Endothelial cell of umbilical vein (primary cell): Measurements from ENCODE around the gene ZMYM4. TPM values are rescaled to one million over a fixed set of nuclear protein-coding genes. Genes with fewer than 3 reads are reported as not detected.

Experiments used
- BruUV-seq: library from RNA; stranded (reverse); fragments of 400-500 nt; replicated peaks from 2 replicates; lab custom pipeline; 2021; lab: Mats Ljungman, UMichigan
- CTCF ChIA-PET: fragments of 300-600, 350-600 bp; sonication (Branson Sonifier 250); formaldehyde crosslinking; loops from one replicate; lab custom pipeline; 2021; ENCODE audit warnings: antibody characterized with exemption, inconsistent platforms; lab: Charles Lee
- POLR2A ChIA-PET: fragments of 300-600, 350-600 bp; sonication (Branson Sonifier 250); formaldehyde crosslinking; loops from one replicate; lab custom pipeline; 2021; ENCODE audit warnings: antibody characterized with exemption, inconsistent platforms; lab: Charles Lee
- DNase-seq: peaks from one replicate; pipeline ENCODE4 v3.0.0-alpha.2; 2011; ENCODE audit warnings: low read depth, low spot score
- FAIRE-seq: peaks from 2 replicates; lab custom pipeline; 2011; peaks lifted over from hg19 to GRCh38; lab: Jason Lieb, UNC
- H2AFZ ChIP-seq: 2 replicates; pipeline ENCODE4 v1.6.0; 2012; ENCODE audit warnings: low read depth, low read length, control low read depth, inconsistent platforms
- H3K27ac ChIP-seq: 2 replicates; pipeline ENCODE4 v1.5.1; 2011; ENCODE audit warnings: low read depth, mild to moderate bottlenecking, control low read depth, low read length, moderate library complexity; ENCODE audit not compliant: insufficient read depth
- H3K27me3 ChIP-seq, 2 experiments: 2 replicates each; pipeline versions ENCODE4 v1.6.0 to v1.6.1; 2011; ENCODE audit warnings: low read length in 2 of 2, mixed read lengths in 1 of 2; ENCODE audit not compliant: control insufficient read depth in 2 of 2, insufficient read depth in 2 of 2
- H3K36me3 ChIP-seq, 2 experiments: 2 replicates in 1 of 2; 3 replicates in 1 of 2; pipeline ENCODE4 v1.5.1; 2011; ENCODE audit warnings: low read length in 2 of 2, mild to moderate bottlenecking in 1 of 2, moderate library complexity in 1 of 2; ENCODE audit not compliant: control insufficient read depth in 2 of 2, insufficient read depth in 2 of 2; ENCODE audit errors: extremely low read depth in 1 of 2
- H3K4me1 ChIP-seq: 3 replicates; pipeline ENCODE4 v1.5.1; 2011; ENCODE audit warnings: mild to moderate bottlenecking, low read length; ENCODE audit not compliant: control insufficient read depth, insufficient read depth; ENCODE audit errors: extremely low read depth
- H3K4me2 ChIP-seq: 2 replicates; pipeline ENCODE4 v1.6.1; 2011; ENCODE audit warnings: low read length, control low read depth, mixed read lengths; ENCODE audit not compliant: insufficient read depth
- H3K4me3 ChIP-seq, 3 experiments: fragments of 200-600 bp in 1 of 3; sonication (generic), shearing (Covaris generic) in 1 of 3; replicated peaks in 1 of 3; 2 replicates each; pipeline ENCODE4 v1.5.1; 2011 to 2016; ENCODE audit warnings: control low read depth in 3 of 3, low read length in 3 of 3, mild to moderate bottlenecking in 2 of 3, inconsistent platforms in 1 of 3, low read depth in 1 of 3, moderate library complexity in 1 of 3; ENCODE audit not compliant: insufficient read depth in 1 of 3
- H3K79me2 ChIP-seq: 2 replicates; pipeline ENCODE4 v1.6.0; 2012; ENCODE audit warnings: low read length, inconsistent platforms; ENCODE audit not compliant: control insufficient read depth, insufficient read depth
- H3K9ac ChIP-seq: replicated peaks from 2 replicates; pipeline ENCODE3; 2011; ENCODE audit warnings: low read length, control low read depth; ENCODE audit not compliant: insufficient read depth; ENCODE audit errors: extremely low read depth
- H3K9me1 ChIP-seq: replicated peaks from 3 replicates; pipeline ENCODE4 v1.6.0; 2011; ENCODE audit warnings: mild to moderate bottlenecking, low read length; ENCODE audit not compliant: control insufficient read depth, insufficient read depth; ENCODE audit errors: extremely low read depth
- H3K9me3 ChIP-seq: replicated peaks from 2 replicates; pipeline ENCODE4 v1.5.1; 2012; ENCODE audit warnings: low read length, inconsistent platforms; ENCODE audit not compliant: control insufficient read depth, insufficient read depth
- H4K20me1 ChIP-seq: replicated peaks from 2 replicates; pipeline ENCODE3; 2011; ENCODE audit warnings: mild to moderate bottlenecking, low read length; ENCODE audit not compliant: control insufficient read depth, insufficient read depth; ENCODE audit errors: extremely low read depth
- FOS ChIP-seq: IDR thresholded peaks from 2 replicates; pipeline ENCODE4 v1.6.1; 2011; ENCODE audit warnings: mild to moderate bottlenecking, low read length, moderate library complexity, borderline replicate concordance; ENCODE audit not compliant: insufficient read depth
- MYC ChIP-seq: IDR thresholded peaks from one replicate; pipeline ENCODE4 v1.6.1; 2011; ENCODE audit warnings: mild to moderate bottlenecking, low read depth, low read length
- POLR2AphosphoS5 ChIP-seq: IDR thresholded peaks from 2 replicates; pipeline ENCODE4 v1.6.1; 2012; ENCODE audit warnings: low read depth, mild to moderate bottlenecking, control low read depth, low read length, moderate library complexity; ENCODE audit not compliant: insufficient read depth
- dilution Hi-C: fragments of 300-500 bp; cut with MboI; formaldehyde crosslinking; loops from one replicate; pipeline ENCODE4 v1.15.0; 2019; ENCODE audit warnings: low sequenced_read_pairs; ENCODE audit not compliant: extremely low pct_ligation_motif_present
- intact Hi-C: fragments of 100-400 bp; cut with micrococcal nuclease; formaldehyde crosslinking; loops from one replicate; pipeline ENCODE4 v1.10.0; 2022
- polyA plus RNA-seq, 4 experiments: library from polyadenylated mRNA; depleted of rRNA in 3 of 4; stranded (reverse) in 3 of 4; unstranded in 1 of 4; fragments of >200 nt; gene quantifications; 2 replicates each; pipeline versions ENCODE4 v1.2.1 to v1.2.3, GENCODE V29; 2011 to 2012; ENCODE audit warnings: missing spikeins in 1 of 4
- total RNA-seq: library from RNA; stranded (reverse); gene quantifications from 2 replicates; pipeline ENCODE4 v1.2.3, GENCODE V29; 2021
- TF ChIP-seq, protein P1 (sequence below), 2 donors: IDR thresholded peaks; 1 replicate in 1 of 2; 2 replicates in 1 of 2; pipeline ENCODE4 v1.5.1; 2011; ENCODE audit warnings: low read length in 2 of 2, mild to moderate bottlenecking in 2 of 2, moderate library complexity in 2 of 2, control low read depth in 1 of 2, inconsistent platforms in 1 of 2, low read depth in 1 of 2; ENCODE audit not compliant: insufficient read depth in 1 of 2; ENCODE audit errors: extremely low read depth in 1 of 2

The ZMYM4 gene
- total and polyA plus RNA-seq, 2 donors (not counting 3 experiments of a cell fraction or from before 2014, with no cell fraction given) = 15.3 to 65.0 TPM

GRCh38 chr1:35449334-35450008 lies 181.0 kb downstream of the ZMYM4 start:
- POLR2A ChIA-PET = no interaction called here
- no TSS peak for BruUV-seq

GRCh38 chr1:35451125-35451528 lies 182.6 kb downstream of the ZMYM4 start:
- no peak overlapping the region for H3K9ac ChIP-seq
- no peaks in the 10 kb centered on the region for H3K27me3 ChIP-seq
- H2AFZ ChIP-seq = no peak overlapping the region
- H3K36me3 ChIP-seq = peaks cover 3 to 6% of the 10 kb centered on the region in 2 experiments
- intact Hi-C loops (loop anchor here (1.0 to 2.0 kb wide), 4 partner anchors 56 to 323 kb away; partner anchors contain the start of genes KIAA0319L and NCDN), dilution Hi-C loops (no loop called here)
- H3K4me2 ChIP-seq = no peak overlapping the region
- H4K20me1 ChIP-seq = peaks cover 2% of the 10 kb centered on the region
- H3K4me1 ChIP-seq = peaks cover 19% of the 10 kb centered on the region
- H3K79me2 ChIP-seq = no peaks in the 10 kb centered on the region
- DNase-seq = peak; percentile 79
- FAIRE-seq = peak; percentile 93
- BruUV-seq = no TSS peak
- ChIA-PET CTCF (interaction anchor here (0.6 to 10.0 kb wide), 42 partner anchors 9 to 324 kb away, joined by 3 to 363 read pairs (median 5); partner anchors contain the start of genes CLSPN, KIAA0319L and NCDN), POLR2A (interaction anchor here (1.0 to 3.6 kb wide), 2 partner anchors 29 to 106 kb away, joined by 14 to 15 read pairs; partner anchors contain the start of genes KIAA0319L and NCDN)
- H3K9me1 ChIP-seq = no peaks in the 10 kb centered on the region
- H3K9me3 ChIP-seq = no peaks in the 10 kb centered on the region
- no peak overlapping the region for H3K27ac ChIP-seq
- H3K4me3 ChIP-seq = no peak overlapping the region
- TF ChIP-seq, protein P1, sequence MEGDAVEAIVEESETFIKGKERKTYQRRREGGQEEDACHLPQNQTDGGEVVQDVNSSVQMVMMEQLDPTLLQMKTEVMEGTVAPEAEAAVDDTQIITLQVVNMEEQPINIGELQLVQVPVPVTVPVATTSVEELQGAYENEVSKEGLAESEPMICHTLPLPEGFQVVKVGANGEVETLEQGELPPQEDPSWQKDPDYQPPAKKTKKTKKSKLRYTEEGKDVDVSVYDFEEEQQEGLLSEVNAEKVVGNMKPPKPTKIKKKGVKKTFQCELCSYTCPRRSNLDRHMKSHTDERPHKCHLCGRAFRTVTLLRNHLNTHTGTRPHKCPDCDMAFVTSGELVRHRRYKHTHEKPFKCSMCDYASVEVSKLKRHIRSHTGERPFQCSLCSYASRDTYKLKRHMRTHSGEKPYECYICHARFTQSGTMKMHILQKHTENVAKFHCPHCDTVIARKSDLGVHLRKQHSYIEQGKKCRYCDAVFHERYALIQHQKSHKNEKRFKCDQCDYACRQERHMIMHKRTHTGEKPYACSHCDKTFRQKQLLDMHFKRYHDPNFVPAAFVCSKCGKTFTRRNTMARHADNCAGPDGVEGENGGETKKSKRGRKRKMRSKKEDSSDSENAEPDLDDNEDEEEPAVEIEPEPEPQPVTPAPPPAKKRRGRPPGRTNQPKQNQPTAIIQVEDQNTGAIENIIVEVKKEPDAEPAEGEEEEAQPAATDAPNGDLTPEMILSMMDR (IDR thresholded peaks at IDR 0.05; ENCODE audit: extremely low read depth in 1 of 2, insufficient read depth in 1 of 2, low read depth in 1 of 2, low read length in 2 of 2) = peak; percentile 87 to 89
- no peak for TF ChIP-seq MYC

More at GRCh38 chr1:35449334-35450008, 181.0 kb downstream of the ZMYM4 start:
- no peak overlapping the region for H3K9ac ChIP-seq
- no peak for TF ChIP-seq POLR2AphosphoS5
- TF ChIP-seq FOS = peak; percentile 55
- no peaks in the 10 kb centered on the region for H3K9me3 ChIP-seq
- DNase-seq (no peak), FAIRE-seq (no peak)
- H3K27ac ChIP-seq = no peak overlapping the region
- dilution Hi-C loops = no loop called here
- no peaks in the 10 kb centered on the region for H3K9me1 ChIP-seq
- peaks cover 2% of the 10 kb centered on the region for H4K20me1 ChIP-seq
- H3K79me2 ChIP-seq = no peaks in the 10 kb centered on the region
- H3K36me3 ChIP-seq = peaks cover 3 to 6% of the 10 kb centered on the region in 2 experiments
- no peak overlapping the region for H3K4me2 ChIP-seq
- no peak overlapping the region for H2AFZ ChIP-seq
- H3K4me1 ChIP-seq = peaks cover 19% of the 10 kb centered on the region
- intact Hi-C loops = loop anchor here (2.0 kb wide), 2 partner anchors 57 to 107 kb away; partner anchors contain the start of genes KIAA0319L and NCDN
- no peak overlapping the region for H3K4me3 ChIP-seq
- no peaks in the 10 kb centered on the region for H3K27me3 ChIP-seq
- CTCF ChIA-PET = interaction anchor here (1.2 to 10.0 kb wide), 8 partner anchors 9 to 326 kb away, joined by 3 to 363 read pairs (median 32); partner anchors contain the start of genes CLSPN, KIAA0319L and NCDN
